Endothelial cell (in vitro differentiated cells): ENCODE results near the gene DLG1. TPM values are rescaled to one million over a fixed set of nuclear protein-coding genes. Genes with fewer than 3 reads are reported as not detected.
A peak's percentile ranks its signal among the peaks of the same experiment; 100 is the strongest.

Experiments
- DNase-seq: peaks from one replicate; pipeline ENCODE4 v3.0.0; 2021; ENCODE audit warnings: low spot score
- H3K27ac Mint-ChIP-seq: one replicate; pipeline ENCODE4 v1.8.0; 2021; ENCODE audit warnings: mixed read lengths, inconsistent platforms; ENCODE audit not compliant: unreplicated experiment
- H3K27me3 Mint-ChIP-seq: one replicate; pipeline ENCODE4 v1.8.0; 2021; ENCODE audit warnings: mild to moderate bottlenecking, moderate library complexity, mixed read lengths, inconsistent platforms; ENCODE audit not compliant: unreplicated experiment
- H3K36me3 Mint-ChIP-seq: one replicate; pipeline ENCODE4 v1.8.0; 2021; ENCODE audit warnings: mild to moderate bottlenecking, low read depth, mixed read lengths, inconsistent platforms; ENCODE audit not compliant: unreplicated experiment
- H3K4me1 Mint-ChIP-seq: one replicate; pipeline ENCODE4 v1.8.0; 2021; ENCODE audit warnings: mild to moderate bottlenecking, mixed read lengths, inconsistent platforms; ENCODE audit not compliant: unreplicated experiment
- H3K4me3 Mint-ChIP-seq: one replicate; pipeline ENCODE4 v1.8.0; 2021; ENCODE audit warnings: mild to moderate bottlenecking, mixed read lengths, inconsistent platforms; ENCODE audit not compliant: unreplicated experiment
- H3K9me3 Mint-ChIP-seq: one replicate; pipeline ENCODE4 v1.8.0; 2021; ENCODE audit warnings: mixed read lengths, inconsistent platforms; ENCODE audit not compliant: unreplicated experiment
- total RNA-seq: library from RNA; stranded (reverse); fragmentation: NEBNext Ultra II Directional; extraction: Animal tissue kit (Norgen Biotek cat#: 25700); gene quantifications from one replicate; pipeline ENCODE4 v1.2.1, GENCODE V29; 2021; ENCODE audit not compliant: unreplicated experiment
- TF ChIP-seq, protein P1 (sequence below): fragments of 200-600 bp; sonication (generic); IDR thresholded peaks from one replicate; pipeline ENCODE4 v1.5.0; 2021; ENCODE audit warnings: antibody characterized with exemption; ENCODE audit not compliant: unreplicated experiment

The DLG1 gene
- total RNA-seq, 1 donor from 2014 or later, result 75.5 TPM

DNA sequence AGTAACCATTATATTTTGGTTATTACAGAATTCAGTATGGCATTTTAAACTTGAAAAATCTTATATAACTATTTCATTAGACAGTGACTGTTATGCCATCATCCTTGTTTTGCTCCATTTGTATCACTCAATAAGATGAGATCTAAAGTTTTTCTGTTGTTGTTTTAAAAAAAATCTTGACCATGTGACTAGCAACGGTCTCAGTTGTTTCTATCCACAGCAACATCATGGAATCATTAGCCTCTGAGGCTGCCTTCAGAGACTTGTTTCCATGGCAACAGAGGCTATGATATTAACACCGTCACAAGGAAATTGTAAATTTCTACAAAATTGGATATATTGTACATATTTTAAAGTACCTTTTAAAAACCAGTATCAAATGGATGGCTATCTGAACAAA, 129.8 kb downstream of the DLG1 start:
- Mint-ChIP-seq H3K4me1 (peaks cover 3% of the 10 kb centered on the region), H3K4me3 (no peak overlapping the region), H3K36me3 (peaks cover 4% of the 10 kb centered on the region), H3K27ac (no peak overlapping the region), H3K27me3 (peaks cover 4% of the 10 kb centered on the region), H3K9me3 (no peaks in the 10 kb centered on the region)
- no peak for DNase-seq
- TF ChIP-seq, protein P1, sequence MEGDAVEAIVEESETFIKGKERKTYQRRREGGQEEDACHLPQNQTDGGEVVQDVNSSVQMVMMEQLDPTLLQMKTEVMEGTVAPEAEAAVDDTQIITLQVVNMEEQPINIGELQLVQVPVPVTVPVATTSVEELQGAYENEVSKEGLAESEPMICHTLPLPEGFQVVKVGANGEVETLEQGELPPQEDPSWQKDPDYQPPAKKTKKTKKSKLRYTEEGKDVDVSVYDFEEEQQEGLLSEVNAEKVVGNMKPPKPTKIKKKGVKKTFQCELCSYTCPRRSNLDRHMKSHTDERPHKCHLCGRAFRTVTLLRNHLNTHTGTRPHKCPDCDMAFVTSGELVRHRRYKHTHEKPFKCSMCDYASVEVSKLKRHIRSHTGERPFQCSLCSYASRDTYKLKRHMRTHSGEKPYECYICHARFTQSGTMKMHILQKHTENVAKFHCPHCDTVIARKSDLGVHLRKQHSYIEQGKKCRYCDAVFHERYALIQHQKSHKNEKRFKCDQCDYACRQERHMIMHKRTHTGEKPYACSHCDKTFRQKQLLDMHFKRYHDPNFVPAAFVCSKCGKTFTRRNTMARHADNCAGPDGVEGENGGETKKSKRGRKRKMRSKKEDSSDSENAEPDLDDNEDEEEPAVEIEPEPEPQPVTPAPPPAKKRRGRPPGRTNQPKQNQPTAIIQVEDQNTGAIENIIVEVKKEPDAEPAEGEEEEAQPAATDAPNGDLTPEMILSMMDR, result no peak

DNA sequence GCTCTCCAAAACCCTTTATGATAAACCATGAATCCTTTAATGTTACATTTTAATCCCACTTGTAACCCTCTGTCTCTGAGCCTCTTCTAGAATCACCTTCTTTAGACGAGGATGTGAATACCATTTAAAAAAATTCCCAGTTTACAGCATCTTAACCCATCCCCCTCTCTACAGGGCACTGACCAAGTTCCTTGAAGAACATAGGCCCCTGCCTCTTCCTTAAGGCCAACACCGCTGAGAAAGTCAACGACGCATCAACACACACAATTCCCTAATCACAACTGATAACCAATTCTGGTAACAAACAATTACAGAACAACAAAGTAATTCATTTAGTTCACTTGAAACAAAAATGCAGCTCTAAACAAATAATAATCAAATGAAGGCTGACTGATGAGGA, 130.3 kb downstream of the DLG1 start:
- Mint-ChIP-seq H3K9me3 (no peaks in the 10 kb centered on the region), H3K4me1 (peaks cover 3% of the 10 kb centered on the region), H3K27me3 (peaks cover 3% of the 10 kb centered on the region), H3K4me3 (no peak overlapping the region), H3K36me3 (peaks cover 7% of the 10 kb centered on the region), H3K27ac (peak overlapping the region; percentile 74)
- TF ChIP-seq, protein P1, result no peak
- no peak for DNase-seq

DNA sequence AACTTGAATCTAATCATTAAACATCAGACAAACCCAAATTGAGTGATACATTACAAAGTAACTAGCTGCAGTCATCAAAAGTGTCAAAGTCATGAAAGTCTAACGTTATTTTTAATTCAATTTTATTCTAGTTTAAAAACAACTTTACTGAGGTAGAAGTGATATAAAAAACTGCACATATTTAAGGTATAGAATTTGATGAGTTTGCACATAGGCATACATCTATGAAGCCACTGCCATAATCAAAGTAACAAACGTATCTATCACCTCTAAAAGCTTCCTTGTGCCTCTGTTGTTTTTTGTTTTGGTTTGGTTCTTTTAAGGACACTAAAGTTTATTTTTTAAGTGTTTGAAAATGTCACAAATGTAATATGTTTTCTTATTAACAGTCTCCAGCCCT, 130.9 kb downstream of the DLG1 start:
- H3K36me3 Mint-ChIP-seq, result peaks cover 8% of the 10 kb centered on the region
- no peak overlapping the region for H3K27ac Mint-ChIP-seq
- H3K27me3 Mint-ChIP-seq, result peaks cover 2% of the 10 kb centered on the region
- peaks cover 3% of the 10 kb centered on the region for H3K4me1 Mint-ChIP-seq
- TF ChIP-seq, protein P1, result no peak
- no peaks in the 10 kb centered on the region for H3K9me3 Mint-ChIP-seq
- no peak for DNase-seq
- no peak overlapping the region for H3K4me3 Mint-ChIP-seq

DNA sequence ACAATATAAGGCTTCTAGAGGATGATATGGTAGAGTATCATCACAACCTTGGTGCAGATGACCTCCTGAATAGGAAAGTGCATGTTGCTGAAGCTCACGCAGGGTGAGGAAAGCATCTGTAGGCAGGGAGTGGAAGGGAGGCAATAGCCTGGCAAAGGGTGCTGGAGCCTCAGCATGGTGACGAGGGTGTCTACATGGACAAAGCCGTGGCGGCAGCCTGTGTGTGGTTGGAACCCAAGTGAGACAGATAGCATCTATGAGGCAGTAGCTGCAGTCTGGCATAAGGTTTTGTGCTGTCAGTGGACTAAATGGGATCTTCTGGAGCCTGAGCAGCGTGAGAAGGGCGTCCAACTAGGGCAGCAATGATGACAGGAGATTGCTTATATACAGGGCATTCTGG, 132.5 kb downstream of the DLG1 start:
- DNase-seq, result no peak
- peaks cover 2% of the 10 kb centered on the region for H3K27me3 Mint-ChIP-seq
- TF ChIP-seq, protein P1, result no peak
- no peak overlapping the region for H3K4me3 Mint-ChIP-seq
- no peaks in the 10 kb centered on the region for H3K9me3 Mint-ChIP-seq
- H3K36me3 Mint-ChIP-seq, result peaks cover 8% of the 10 kb centered on the region
- H3K4me1 Mint-ChIP-seq, result peaks cover 3% of the 10 kb centered on the region
- no peak overlapping the region for H3K27ac Mint-ChIP-seq

DNA sequence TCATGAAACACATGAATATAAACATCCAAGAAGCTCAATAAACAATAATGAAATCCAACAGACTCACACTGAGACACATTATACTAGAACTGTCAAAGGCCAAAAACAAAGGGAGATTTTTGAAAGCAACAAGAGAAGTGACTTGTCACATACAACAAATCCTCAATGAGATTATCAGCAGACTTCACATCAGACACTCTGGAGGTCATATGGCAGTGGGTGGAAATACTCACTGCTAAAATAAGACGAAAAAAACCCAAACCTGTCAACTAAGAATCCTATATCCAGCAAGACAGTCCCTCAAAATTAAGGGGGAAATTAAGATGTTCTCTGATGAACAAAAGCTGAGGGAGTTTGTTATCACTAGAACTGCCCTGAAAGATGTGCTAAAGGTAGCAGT, 143.4 kb downstream of the DLG1 start:
- Mint-ChIP-seq H3K4me3 (peak overlapping the region; percentile 4), H3K27ac (no peak overlapping the region), H3K4me1 (peaks cover 4% of the 10 kb centered on the region), H3K9me3 (peaks cover 6% of the 10 kb centered on the region), H3K27me3 (peaks cover 1% of the 10 kb centered on the region), H3K36me3 (peaks cover 22% of the 10 kb centered on the region)
- TF ChIP-seq, protein P1, result no peak
- no peak for DNase-seq
